ENCODE data around the gene CDAN1.

The CDAN1 gene

DNA sequence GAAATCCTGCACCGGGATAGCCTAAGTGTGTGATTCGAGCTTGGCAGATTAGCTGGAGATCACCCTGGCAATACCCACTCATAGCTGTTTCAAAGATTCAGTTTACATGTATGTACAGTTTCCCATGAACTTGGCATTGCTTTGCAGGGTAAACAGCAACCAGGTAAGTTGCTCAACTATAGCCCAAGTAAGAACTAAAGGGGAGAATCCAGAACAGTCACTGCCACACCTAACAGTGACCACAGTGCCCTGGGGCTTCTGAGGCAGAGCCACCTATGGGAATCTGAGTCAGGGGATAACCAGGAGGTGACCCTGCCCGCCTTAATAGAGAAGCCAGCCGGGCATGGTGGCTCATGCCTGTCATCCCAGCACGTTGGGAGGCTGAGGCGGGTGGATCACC is 15.9 kb downstream of the CDAN1 start:
- H3K9me3 ChIP-seq (ENCODE audit: insufficient read depth, low read depth, low read length), result no peaks in the 10 kb centered on the region
- H3K36me3 ChIP-seq (ENCODE audit: insufficient read depth, low read length), result peaks cover 91% of the 10 kb centered on the region
- no peak overlapping the region for H3K4me3 ChIP-seq (ENCODE audit: low read length, poor library complexity, severe bottlenecking)
- H3K9ac ChIP-seq (ENCODE audit: low read depth, low read length, poor library complexity, severe bottlenecking), result no peak overlapping the region
- no peak overlapping the region for H3K4me2 ChIP-seq (ENCODE audit: low read depth, low read length, poor library complexity, severe bottlenecking)
- no peaks in the 10 kb centered on the region for H3K79me2 ChIP-seq (ENCODE audit: insufficient read depth, low read length)
- no peak for TF ChIP-seq EZH2phosphoT487 (IDR thresholded peaks at IDR 0.05; ENCODE audit: borderline replicate concordance)
- H3K4me1 ChIP-seq (ENCODE audit: insufficient read depth, low read length, poor library complexity, severe bottlenecking), result no peaks in the 10 kb centered on the region
- H3K27me3 ChIP-seq (ENCODE audit: insufficient read depth, low read length, poor library complexity, severe bottlenecking), result no peaks in the 10 kb centered on the region
- H2AFZ ChIP-seq (ENCODE audit: low read length), result no peak overlapping the region
- no peaks in the 10 kb centered on the region for H3K9me2 ChIP-seq (replicated peaks; ENCODE audit: low read depth, low read length)
- no peaks in the 10 kb centered on the region for H4K20me1 ChIP-seq (ENCODE audit: insufficient read depth, low read length, poor library complexity, severe bottlenecking)
- H3F3A ChIP-seq (ENCODE audit: low read depth), result no peaks in the 10 kb centered on the region

DNA sequence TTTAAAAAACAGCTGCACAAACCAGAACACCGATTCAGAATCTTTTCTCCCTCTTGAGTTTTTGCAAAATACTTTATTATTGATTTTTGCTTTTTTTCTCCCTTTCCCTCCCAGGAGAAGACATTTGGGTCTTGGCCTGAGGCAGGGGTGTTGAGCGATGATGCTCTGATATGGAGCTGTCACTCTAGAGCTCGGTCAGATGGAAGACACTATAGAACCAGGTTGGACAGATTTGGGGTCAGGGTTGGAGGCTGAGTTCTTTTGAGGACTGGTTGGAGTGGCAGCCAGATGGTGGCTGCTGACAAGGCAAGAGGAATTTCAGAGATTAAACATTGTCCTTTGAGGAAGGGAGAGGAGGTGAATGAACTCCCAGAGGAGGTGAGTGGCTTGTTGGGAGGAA is 16.9 kb downstream of the CDAN1 start:
- no peaks in the 10 kb centered on the region for H3K9me3 ChIP-seq (ENCODE audit: insufficient read depth, low read depth, low read length)
- no peaks in the 10 kb centered on the region for H3K9me2 ChIP-seq (replicated peaks; ENCODE audit: low read depth, low read length)
- H3K27me3 ChIP-seq (ENCODE audit: insufficient read depth, low read length, poor library complexity, severe bottlenecking), result no peaks in the 10 kb centered on the region
- H3K4me3 ChIP-seq (ENCODE audit: low read length, poor library complexity, severe bottlenecking), result no peak overlapping the region
- H3K36me3 ChIP-seq (ENCODE audit: insufficient read depth, low read length), result peaks cover 84% of the 10 kb centered on the region
- no peaks in the 10 kb centered on the region for H3K4me1 ChIP-seq (ENCODE audit: insufficient read depth, low read length, poor library complexity, severe bottlenecking)
- no peaks in the 10 kb centered on the region for H3F3A ChIP-seq (ENCODE audit: low read depth)
- H4K20me1 ChIP-seq (ENCODE audit: insufficient read depth, low read length, poor library complexity, severe bottlenecking), result no peaks in the 10 kb centered on the region
- no peak overlapping the region for H3K9ac ChIP-seq (ENCODE audit: low read depth, low read length, poor library complexity, severe bottlenecking)
- TF ChIP-seq, protein P1, sequence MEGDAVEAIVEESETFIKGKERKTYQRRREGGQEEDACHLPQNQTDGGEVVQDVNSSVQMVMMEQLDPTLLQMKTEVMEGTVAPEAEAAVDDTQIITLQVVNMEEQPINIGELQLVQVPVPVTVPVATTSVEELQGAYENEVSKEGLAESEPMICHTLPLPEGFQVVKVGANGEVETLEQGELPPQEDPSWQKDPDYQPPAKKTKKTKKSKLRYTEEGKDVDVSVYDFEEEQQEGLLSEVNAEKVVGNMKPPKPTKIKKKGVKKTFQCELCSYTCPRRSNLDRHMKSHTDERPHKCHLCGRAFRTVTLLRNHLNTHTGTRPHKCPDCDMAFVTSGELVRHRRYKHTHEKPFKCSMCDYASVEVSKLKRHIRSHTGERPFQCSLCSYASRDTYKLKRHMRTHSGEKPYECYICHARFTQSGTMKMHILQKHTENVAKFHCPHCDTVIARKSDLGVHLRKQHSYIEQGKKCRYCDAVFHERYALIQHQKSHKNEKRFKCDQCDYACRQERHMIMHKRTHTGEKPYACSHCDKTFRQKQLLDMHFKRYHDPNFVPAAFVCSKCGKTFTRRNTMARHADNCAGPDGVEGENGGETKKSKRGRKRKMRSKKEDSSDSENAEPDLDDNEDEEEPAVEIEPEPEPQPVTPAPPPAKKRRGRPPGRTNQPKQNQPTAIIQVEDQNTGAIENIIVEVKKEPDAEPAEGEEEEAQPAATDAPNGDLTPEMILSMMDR (conservative IDR thresholded peaks at IDR 0.05; ENCODE audit: low read length), result no peak
- TF ChIP-seq EZH2phosphoT487 (IDR thresholded peaks at IDR 0.05; ENCODE audit: borderline replicate concordance), result no peak
- no peak overlapping the region for H3K4me2 ChIP-seq (ENCODE audit: low read depth, low read length, poor library complexity, severe bottlenecking)
- 0 out of 2 replicates have a peak, but pooled peaks cover 4% of the 10 kb centered on the region for H3K79me2 ChIP-seq (ENCODE audit: insufficient read depth, low read length)
- H2AFZ ChIP-seq (ENCODE audit: low read length), result no peak overlapping the region

DNA sequence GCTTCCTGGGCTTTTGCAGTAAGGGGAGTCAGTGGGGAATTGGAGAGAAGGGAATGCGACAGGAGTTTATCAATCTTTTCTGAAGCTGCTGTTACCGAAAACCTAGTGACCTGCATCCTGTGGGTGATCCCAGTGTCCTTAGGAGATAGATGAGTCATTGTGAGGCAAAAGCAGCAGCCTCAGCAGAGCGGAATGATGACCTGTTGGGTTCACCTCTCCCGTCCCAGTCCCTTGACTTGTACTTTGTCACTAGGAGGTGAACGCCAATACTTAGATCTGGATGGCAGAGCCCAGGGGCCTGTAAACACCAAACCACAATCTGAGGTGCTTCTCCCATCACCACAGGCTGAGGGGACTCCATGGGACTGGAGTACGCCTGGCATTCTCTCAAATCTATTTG is 17.9 kb downstream of the CDAN1 start:
- peaks cover 74% of the 10 kb centered on the region for H3K36me3 ChIP-seq (ENCODE audit: insufficient read depth, low read length)

DNA sequence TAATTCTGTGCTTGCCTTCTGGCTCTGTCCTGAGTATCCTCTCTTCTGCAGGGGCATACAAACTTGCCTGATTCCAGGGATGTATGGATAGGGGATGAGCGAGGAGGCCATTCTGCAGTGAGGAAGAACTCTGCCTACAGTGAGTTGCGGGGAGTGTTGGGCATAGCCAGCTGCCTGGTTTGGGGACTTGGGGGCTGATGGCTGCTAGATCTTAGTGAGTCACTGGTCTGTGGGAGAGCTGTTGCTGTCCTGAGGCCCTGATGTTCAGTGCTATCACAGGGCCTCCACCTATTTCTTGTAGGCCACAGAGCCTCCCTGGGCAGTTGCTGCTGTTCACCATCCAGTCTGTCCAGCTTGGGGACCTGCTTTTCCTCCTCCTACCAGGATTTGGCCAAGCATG is 20.3 kb downstream of the CDAN1 start:
- H3K4me1 ChIP-seq (ENCODE audit: insufficient read depth, low read length, poor library complexity, severe bottlenecking), result no peaks in the 10 kb centered on the region
- no peaks in the 10 kb centered on the region for H3K27me3 ChIP-seq (ENCODE audit: insufficient read depth, low read length, poor library complexity, severe bottlenecking)
- H3K9me2 ChIP-seq (replicated peaks; ENCODE audit: low read depth, low read length), result no peaks in the 10 kb centered on the region
- no peaks in the 10 kb centered on the region for H3F3A ChIP-seq (ENCODE audit: low read depth)
- TF ChIP-seq, protein P1 (conservative IDR thresholded peaks at IDR 0.05; ENCODE audit: low read length), result no peak
- no peak for TF ChIP-seq EZH2phosphoT487 (IDR thresholded peaks at IDR 0.05; ENCODE audit: borderline replicate concordance)
- 0 out of 2 replicates have a peak, but pooled peaks cover 4% of the 10 kb centered on the region for H3K79me2 ChIP-seq (ENCODE audit: insufficient read depth, low read length)
- no peak overlapping the region for H3K4me2 ChIP-seq (ENCODE audit: low read depth, low read length, poor library complexity, severe bottlenecking)
- H3K9me3 ChIP-seq (ENCODE audit: insufficient read depth, low read depth, low read length), result no peaks in the 10 kb centered on the region
- H2AFZ ChIP-seq (ENCODE audit: low read length), result no peak overlapping the region
- H3K4me3 ChIP-seq (ENCODE audit: low read length, poor library complexity, severe bottlenecking), result no peak overlapping the region
- H4K20me1 ChIP-seq (ENCODE audit: insufficient read depth, low read length, poor library complexity, severe bottlenecking), result no peaks in the 10 kb centered on the region
- H3K9ac ChIP-seq (ENCODE audit: low read depth, low read length, poor library complexity, severe bottlenecking), result no peak overlapping the region
- peaks cover 51% of the 10 kb centered on the region for H3K36me3 ChIP-seq (ENCODE audit: insufficient read depth, low read length)

More for the DNA sequence above, 17.9 kb downstream of the CDAN1 start:
- H4K20me1 ChIP-seq (ENCODE audit: insufficient read depth, low read length, poor library complexity, severe bottlenecking), result no peaks in the 10 kb centered on the region
- H3K27me3 ChIP-seq (ENCODE audit: insufficient read depth, low read length, poor library complexity, severe bottlenecking), result no peaks in the 10 kb centered on the region
- H3K9ac ChIP-seq (ENCODE audit: low read depth, low read length, poor library complexity, severe bottlenecking), result no peak overlapping the region
- H3K9me3 ChIP-seq (ENCODE audit: insufficient read depth, low read depth, low read length), result no peaks in the 10 kb centered on the region
- 0 out of 2 replicates have a peak, but pooled peaks cover 4% of the 10 kb centered on the region for H3K79me2 ChIP-seq (ENCODE audit: insufficient read depth, low read length)
- no peaks in the 10 kb centered on the region for H3K4me1 ChIP-seq (ENCODE audit: insufficient read depth, low read length, poor library complexity, severe bottlenecking)
- H3K4me3 ChIP-seq (ENCODE audit: low read length, poor library complexity, severe bottlenecking), result no peak overlapping the region
- H3K4me2 ChIP-seq (ENCODE audit: low read depth, low read length, poor library complexity, severe bottlenecking), result no peak overlapping the region
- H3K9me2 ChIP-seq (replicated peaks; ENCODE audit: low read depth, low read length), result no peaks in the 10 kb centered on the region
- H2AFZ ChIP-seq (ENCODE audit: low read length), result no peak overlapping the region
- no peaks in the 10 kb centered on the region for H3F3A ChIP-seq (ENCODE audit: low read depth)
- TF ChIP-seq EZH2phosphoT487 (IDR thresholded peaks at IDR 0.05; ENCODE audit: borderline replicate concordance), result no peak
- TF ChIP-seq, protein P1 (conservative IDR thresholded peaks at IDR 0.05; ENCODE audit: low read length), result no peak
